Astrocyte (in vitro differentiated cells and primary cell): ENCODE results near the gene EPHB1. TPM values are rescaled to one million over a fixed set of nuclear protein-coding genes. Genes with fewer than 3 reads are reported as not detected.

ENCODE experiments used
- DNase-seq: peaks from one replicate; pipeline ENCODE4 v3.0.0-alpha.2; 2010; ENCODE audit warnings: low read depth
- FAIRE-seq: peaks from 2 replicates; lab custom pipeline; 2011; peaks lifted over from hg19 to GRCh38; lab: Jason Lieb, UNC
- H2AFZ ChIP-seq: 2 replicates; pipeline ENCODE4 v1.6.0; 2012; ENCODE audit warnings: low read depth, low read length, inconsistent platforms
- H3K27ac ChIP-seq: 2 replicates; pipeline ENCODE4 v1.5.1; 2011; ENCODE audit warnings: low read depth, low read length, inconsistent platforms
- H3K27me3 ChIP-seq: 2 replicates; pipeline ENCODE4 v1.6.0; 2011; ENCODE audit warnings: low read length, inconsistent platforms; ENCODE audit not compliant: insufficient read depth
- H3K36me3 ChIP-seq: 2 replicates; pipeline ENCODE4 v1.5.1; 2011; ENCODE audit warnings: low read length, inconsistent platforms; ENCODE audit not compliant: insufficient read depth
- H3K4me1 ChIP-seq: 2 replicates; pipeline ENCODE4 v1.5.1; 2011; ENCODE audit warnings: low read length, inconsistent platforms; ENCODE audit not compliant: insufficient read depth
- H3K4me2 ChIP-seq: 2 replicates; pipeline ENCODE4 v1.6.0; 2012; ENCODE audit warnings: low read length, inconsistent platforms
- H3K4me3 ChIP-seq: 2 replicates; pipeline ENCODE4 v1.5.1; 2011; ENCODE audit warnings: low read depth, mild to moderate bottlenecking, low read length, inconsistent platforms; ENCODE audit not compliant: insufficient read depth
- H3K79me2 ChIP-seq: 2 replicates; pipeline ENCODE4 v1.6.0; 2012; ENCODE audit warnings: mild to moderate bottlenecking, low read length, inconsistent platforms; ENCODE audit not compliant: insufficient read depth
- H3K9ac ChIP-seq: 2 replicates; pipeline ENCODE4 v1.6.0; 2012; ENCODE audit warnings: mild to moderate bottlenecking, low read length, inconsistent platforms
- H3K9me3 ChIP-seq: 2 replicates; pipeline ENCODE4 v1.5.1; 2012; ENCODE audit warnings: low read depth, mild to moderate bottlenecking, low read length, inconsistent platforms; ENCODE audit not compliant: insufficient read depth
- H4K20me1 ChIP-seq: 2 replicates; pipeline ENCODE4 v1.6.0; 2012; ENCODE audit warnings: low read length, inconsistent platforms; ENCODE audit not compliant: insufficient read depth
- H3K27ac Mint-ChIP-seq: one replicate; pipeline ENCODE4 v1.8.0; 2021; ENCODE audit warnings: mild to moderate bottlenecking, mixed read lengths; ENCODE audit not compliant: unreplicated experiment
- H3K27me3 Mint-ChIP-seq: one replicate; pipeline ENCODE4 v1.8.0; 2021; ENCODE audit warnings: low read depth, mixed read lengths; ENCODE audit not compliant: unreplicated experiment
- H3K36me3 Mint-ChIP-seq: one replicate; pipeline ENCODE4 v1.8.0; 2021; ENCODE audit warnings: low read depth, mixed read lengths; ENCODE audit not compliant: unreplicated experiment
- H3K4me1 Mint-ChIP-seq: one replicate; pipeline ENCODE4 v1.8.0; 2021; ENCODE audit warnings: low read depth, mixed read lengths; ENCODE audit not compliant: unreplicated experiment
- H3K4me3 Mint-ChIP-seq: one replicate; pipeline ENCODE4 v1.8.0; 2021; ENCODE audit warnings: mild to moderate bottlenecking, moderate library complexity, mixed read lengths; ENCODE audit not compliant: unreplicated experiment
- H3K9me3 Mint-ChIP-seq: one replicate; pipeline ENCODE4 v1.8.0; 2021; ENCODE audit warnings: mild to moderate bottlenecking, mixed read lengths; ENCODE audit not compliant: unreplicated experiment
- CTCF ChIP-seq: IDR thresholded peaks from 2 replicates; pipeline ENCODE4 v1.5.1; 2011; ENCODE audit warnings: low read depth, mild to moderate bottlenecking, inconsistent platforms, low read length, moderate library complexity; ENCODE audit not compliant: insufficient read depth
- EZH2 ChIP-seq: IDR thresholded peaks from 2 replicates; pipeline ENCODE4 v1.6.1; 2012; ENCODE audit warnings: mild to moderate bottlenecking, low read length, inconsistent platforms; ENCODE audit not compliant: insufficient read depth
- total RNA-seq: library from RNA; stranded (reverse); gene quantifications from 2 replicates; pipeline ENCODE4 v1.2.1, GENCODE V29; 2021

EPHB1 gene
- total RNA-seq, 1 donor from 2014 or later: 4.1 TPM

DNA sequence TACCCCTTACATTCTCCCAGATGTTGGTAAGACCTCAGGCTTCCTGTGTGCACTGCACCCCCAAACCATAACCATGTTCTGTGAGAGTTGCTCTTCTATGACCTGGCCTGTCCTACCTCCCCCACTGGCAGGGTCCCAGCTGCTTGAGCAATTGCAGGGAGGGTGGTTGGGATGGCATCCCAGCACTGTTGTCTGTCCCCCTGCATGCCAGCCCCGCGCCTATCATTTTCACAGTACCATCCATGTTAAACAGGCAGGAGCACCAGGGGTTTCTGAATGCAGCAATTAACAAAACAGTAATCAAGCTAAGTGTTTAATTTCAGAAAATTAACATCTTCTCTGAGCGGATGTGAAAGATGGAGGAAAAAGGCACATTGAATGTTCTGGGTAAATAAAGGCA, 345.5 kb downstream of the EPHB1 start:
- Histone ChIP-seq H3K9ac (no peak overlapping the region), H3K27ac (no peak overlapping the region)

DNA sequence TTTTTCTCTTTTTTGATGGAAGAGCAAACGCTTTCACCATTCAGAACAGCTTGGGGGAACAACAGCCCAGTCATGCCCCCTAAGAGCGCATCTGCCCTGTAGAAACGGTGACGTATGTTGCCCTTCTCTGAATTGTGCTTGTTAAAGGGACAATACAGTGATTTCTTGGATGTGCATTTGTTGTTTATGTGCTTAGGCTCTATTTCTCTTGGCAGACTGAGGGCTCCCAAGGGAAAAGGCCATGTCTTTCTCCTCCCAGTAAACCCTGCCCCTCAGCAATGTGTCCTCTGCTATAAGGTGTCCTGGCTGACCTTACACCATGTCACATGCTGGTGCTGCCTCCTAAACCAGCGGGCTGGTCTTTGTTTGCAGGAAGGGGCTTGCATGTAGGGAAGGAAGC, 346.1 kb downstream of the EPHB1 start:
- Histone ChIP-seq H2AFZ (no peak overlapping the region), H3K27me3 (no peaks in the 10 kb centered on the region), H3K9ac (no peak overlapping the region), H3K79me2 (no peaks in the 10 kb centered on the region), H4K20me1 (no peaks in the 10 kb centered on the region), H3K4me1 (no peaks in the 10 kb centered on the region), H3K27ac (no peak overlapping the region), H3K4me2 (no peak overlapping the region), H3K9me3 (no peaks in the 10 kb centered on the region), H3K36me3 (no peaks in the 10 kb centered on the region), H3K4me3 (no peak overlapping the region)
- Mint-ChIP-seq H3K9me3 (no peaks in the 10 kb centered on the region), H3K27me3 (peaks cover 2% of the 10 kb centered on the region), H3K4me3 (no peak overlapping the region), H3K27ac (no peak overlapping the region), H3K4me1 (no peaks in the 10 kb centered on the region), H3K36me3 (no peaks in the 10 kb centered on the region)
- FAIRE-seq: no peak
- no peak for TF ChIP-seq EZH2
- TF ChIP-seq CTCF: no peak
- no peak for DNase-seq

More for the DNA sequence above, 345.5 kb downstream of the EPHB1 start:
- Histone ChIP-seq H4K20me1 (no peaks in the 10 kb centered on the region), H3K9me3 (no peaks in the 10 kb centered on the region), H3K4me2 (no peak overlapping the region), H3K36me3 (no peaks in the 10 kb centered on the region), H3K4me1 (no peaks in the 10 kb centered on the region), H3K4me3 (no peak overlapping the region), H3K27me3 (no peaks in the 10 kb centered on the region), H2AFZ (no peak overlapping the region), H3K79me2 (no peaks in the 10 kb centered on the region)
- Mint-ChIP-seq H3K4me3 (no peak overlapping the region), H3K27ac (no peak overlapping the region), H3K36me3 (no peaks in the 10 kb centered on the region), H3K27me3 (peaks cover 2% of the 10 kb centered on the region), H3K9me3 (no peaks in the 10 kb centered on the region), H3K4me1 (no peaks in the 10 kb centered on the region)
- no peak for FAIRE-seq
- no peak for DNase-seq
- TF ChIP-seq EZH2: no peak
- no peak for TF ChIP-seq CTCF

DNA sequence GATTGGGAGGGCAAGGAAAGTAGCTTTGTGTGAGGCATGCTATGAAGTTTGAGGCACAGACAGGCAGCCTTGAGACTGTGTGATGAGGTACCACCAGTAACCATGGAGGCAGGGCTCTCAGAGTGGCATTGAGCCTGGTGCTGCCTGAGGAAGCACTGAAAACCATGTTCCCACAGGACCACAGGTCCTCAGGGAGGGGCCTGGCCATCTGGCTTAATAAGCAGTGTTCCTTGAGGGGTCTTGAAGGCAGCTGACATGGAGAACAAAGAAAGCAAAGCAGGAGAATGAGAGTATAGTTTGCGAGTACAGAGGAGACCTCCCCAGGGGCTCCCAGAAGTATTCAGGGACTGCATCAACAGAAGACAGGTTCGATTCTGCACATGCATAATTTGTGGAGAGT, 346.6 kb downstream of the EPHB1 start:
- H3K27me3 Mint-ChIP-seq: peaks cover 2% of the 10 kb centered on the region
- no peak overlapping the region for H2AFZ ChIP-seq

More for the DNA sequence above, 346.6 kb downstream of the EPHB1 start:
- FAIRE-seq (no peak), DNase-seq (no peak)
- no peak overlapping the region for H3K4me3 ChIP-seq
- no peaks in the 10 kb centered on the region for H3K36me3 Mint-ChIP-seq
- H3K27me3 ChIP-seq: no peaks in the 10 kb centered on the region
- TF ChIP-seq CTCF (no peak), EZH2 (no peak)
- no peaks in the 10 kb centered on the region for H3K9me3 Mint-ChIP-seq
- H3K27ac ChIP-seq: no peak overlapping the region
- no peak overlapping the region for H3K27ac Mint-ChIP-seq
- H3K4me1 Mint-ChIP-seq: no peaks in the 10 kb centered on the region
- H3K4me2 ChIP-seq: no peak overlapping the region
- no peaks in the 10 kb centered on the region for H3K4me1 ChIP-seq
- no peaks in the 10 kb centered on the region for H4K20me1 ChIP-seq
- no peaks in the 10 kb centered on the region for H3K9me3 ChIP-seq
- no peak overlapping the region for H3K9ac ChIP-seq
- no peak overlapping the region for H3K4me3 Mint-ChIP-seq
- H3K36me3 ChIP-seq: no peaks in the 10 kb centered on the region
- no peaks in the 10 kb centered on the region for H3K79me2 ChIP-seq
